Measurements from ENCODE around the gene DPH6.

- TF ChIP-seq POLR2A (IDR thresholded peaks at IDR 0.05) = no peak
- TF ChIP-seq, protein P1, sequence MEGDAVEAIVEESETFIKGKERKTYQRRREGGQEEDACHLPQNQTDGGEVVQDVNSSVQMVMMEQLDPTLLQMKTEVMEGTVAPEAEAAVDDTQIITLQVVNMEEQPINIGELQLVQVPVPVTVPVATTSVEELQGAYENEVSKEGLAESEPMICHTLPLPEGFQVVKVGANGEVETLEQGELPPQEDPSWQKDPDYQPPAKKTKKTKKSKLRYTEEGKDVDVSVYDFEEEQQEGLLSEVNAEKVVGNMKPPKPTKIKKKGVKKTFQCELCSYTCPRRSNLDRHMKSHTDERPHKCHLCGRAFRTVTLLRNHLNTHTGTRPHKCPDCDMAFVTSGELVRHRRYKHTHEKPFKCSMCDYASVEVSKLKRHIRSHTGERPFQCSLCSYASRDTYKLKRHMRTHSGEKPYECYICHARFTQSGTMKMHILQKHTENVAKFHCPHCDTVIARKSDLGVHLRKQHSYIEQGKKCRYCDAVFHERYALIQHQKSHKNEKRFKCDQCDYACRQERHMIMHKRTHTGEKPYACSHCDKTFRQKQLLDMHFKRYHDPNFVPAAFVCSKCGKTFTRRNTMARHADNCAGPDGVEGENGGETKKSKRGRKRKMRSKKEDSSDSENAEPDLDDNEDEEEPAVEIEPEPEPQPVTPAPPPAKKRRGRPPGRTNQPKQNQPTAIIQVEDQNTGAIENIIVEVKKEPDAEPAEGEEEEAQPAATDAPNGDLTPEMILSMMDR (IDR thresholded peaks at IDR 0.05) = no peak
These were observed 64.0 kb downstream of the DPH6 start for GRCh38 chr15:35481992-35482391.
